ENCODE results near the gene AOC1. TPM values are rescaled to one million over a fixed set of nuclear protein-coding genes. Genes with fewer than 3 reads are reported as not detected.

AOC1 gene
- total and polyA plus RNA-seq, 2 experiments from 2014 or later = not detected

- Histone ChIP-seq H3K9ac (no peak overlapping the region), H3K27ac (no peak overlapping the region), H4K20me1 (ENCODE audit: insufficient read depth) (no peaks in the 10 kb centered on the region), H3F3A (ENCODE audit: insufficient read depth) (no peaks in the 10 kb centered on the region), H3K4me1 (ENCODE audit: insufficient read depth) (no peaks in the 10 kb centered on the region), H3K79me2 (ENCODE audit: insufficient read depth) (no peaks in the 10 kb centered on the region), H3K9me3 (ENCODE audit: low read depth) (no peaks in the 10 kb centered on the region), H3K4me3 (no peak overlapping the region), H3K36me3 (ENCODE audit: low read depth) (no peaks in the 10 kb centered on the region), H2AFZ (no peak overlapping the region), H3K9me2 (ENCODE audit: insufficient read depth) (no peaks in the 10 kb centered on the region), H3K4me2 (ENCODE audit: unreplicated experiment) (no peak overlapping the region), H3K27me3 (replicated peaks; ENCODE audit: insufficient read depth) (no peaks in the 10 kb centered on the region)
- WGBS, 2 experiments (ENCODE audit: low coverage in 1 of 2, low lambda C conversion rate in 2 of 2, missing lambda C conversion rate in 2 of 2) = 1 to 2% methylated on average over 2 of the region's 2 CpGs
- in situ Hi-C loops (cut with MboI) = loop anchor here (10.0 kb wide), 1 partner anchor 56 kb away; no protein-coding TSS in a partner anchor
- DNase-seq = no peak
- TF ChIP-seq EZH2phosphoT487 (IDR thresholded peaks at IDR 0.05; ENCODE audit: insufficient read depth, low read depth) (no peak), EZH2 (IDR thresholded peaks at IDR 0.05; ENCODE audit: insufficient read depth, poor library complexity, severe bottlenecking) (no peak)
Measured at GRCh38 chr7:150818971-150819370, 33.3 kb upstream of the AOC1 start.

GRCh38 chr7:150820148-150820547 lies 32.2 kb upstream of the AOC1 start:
- DNase-seq = no peak
- Histone ChIP-seq H3K4me3 (no peak overlapping the region), H3K9me3 (ENCODE audit: low read depth) (no peaks in the 10 kb centered on the region), H3K9ac (no peak overlapping the region), H4K20me1 (ENCODE audit: insufficient read depth) (no peaks in the 10 kb centered on the region), H3K36me3 (ENCODE audit: low read depth) (no peaks in the 10 kb centered on the region), H3K79me2 (ENCODE audit: insufficient read depth) (no peaks in the 10 kb centered on the region), H3K27ac (no peak overlapping the region), H2AFZ (no peak overlapping the region), H3K9me2 (ENCODE audit: insufficient read depth) (no peaks in the 10 kb centered on the region), H3F3A (ENCODE audit: insufficient read depth) (no peaks in the 10 kb centered on the region), H3K27me3 (replicated peaks; ENCODE audit: insufficient read depth) (no peaks in the 10 kb centered on the region), H3K4me2 (ENCODE audit: unreplicated experiment) (no peak overlapping the region), H3K4me1 (ENCODE audit: insufficient read depth) (no peaks in the 10 kb centered on the region)
- no peak for TF ChIP-seq EZH2phosphoT487 (IDR thresholded peaks at IDR 0.05; ENCODE audit: insufficient read depth, low read depth)
- TF ChIP-seq EZH2 (IDR thresholded peaks at IDR 0.05; ENCODE audit: insufficient read depth, poor library complexity, severe bottlenecking) = no peak
- WGBS, 2 experiments (ENCODE audit: low coverage in 1 of 2, low lambda C conversion rate in 2 of 2, missing lambda C conversion rate in 2 of 2) = 16 to 18% methylated on average over 5 of the region's 5 CpGs
- in situ Hi-C loops (cut with MboI) = no loop called here

GRCh38 chr7:150820578-150821198 lies 31.6 kb upstream of the AOC1 start:
- no peaks in the 10 kb centered on the region for H4K20me1 ChIP-seq (ENCODE audit: insufficient read depth)
- H3K4me2 ChIP-seq (ENCODE audit: unreplicated experiment) = no peak overlapping the region
- no peaks in the 10 kb centered on the region for H3K4me1 ChIP-seq (ENCODE audit: insufficient read depth)
- DNase-seq = no peak
- no peak overlapping the region for H3K4me3 ChIP-seq
- in situ Hi-C loops (cut with MboI) = no loop called here
- H3K27me3 ChIP-seq (replicated peaks; ENCODE audit: insufficient read depth) = no peaks in the 10 kb centered on the region
- no peak overlapping the region for H3K9ac ChIP-seq
- H3K27ac ChIP-seq = no peak overlapping the region
- no peaks in the 10 kb centered on the region for H3K79me2 ChIP-seq (ENCODE audit: insufficient read depth)
- 35 to 48% methylated on average over 7 of the region's 7 CpGs for WGBS, 2 experiments (ENCODE audit: low coverage in 1 of 2, low lambda C conversion rate in 2 of 2, missing lambda C conversion rate in 2 of 2)
- no peaks in the 10 kb centered on the region for H3K9me3 ChIP-seq (ENCODE audit: low read depth)
- no peaks in the 10 kb centered on the region for H3K9me2 ChIP-seq (ENCODE audit: insufficient read depth)
- H2AFZ ChIP-seq = no peak overlapping the region
- H3F3A ChIP-seq (ENCODE audit: insufficient read depth) = no peaks in the 10 kb centered on the region
- no peaks in the 10 kb centered on the region for H3K36me3 ChIP-seq (ENCODE audit: low read depth)
- TF ChIP-seq EZH2 (IDR thresholded peaks at IDR 0.05; ENCODE audit: insufficient read depth, poor library complexity, severe bottlenecking) (no peak), EZH2phosphoT487 (IDR thresholded peaks at IDR 0.05; ENCODE audit: insufficient read depth, low read depth) (no peak)

GRCh38 chr7:150823043-150823442 lies 29.3 kb upstream of the AOC1 start:
- Histone ChIP-seq H3F3A (ENCODE audit: insufficient read depth) (no peaks in the 10 kb centered on the region), H3K9me3 (ENCODE audit: low read depth) (no peaks in the 10 kb centered on the region), H4K20me1 (ENCODE audit: insufficient read depth) (no peaks in the 10 kb centered on the region), H2AFZ (no peak overlapping the region), H3K4me1 (ENCODE audit: insufficient read depth) (no peaks in the 10 kb centered on the region), H3K27ac (no peak overlapping the region), H3K9ac (no peak overlapping the region), H3K9me2 (ENCODE audit: insufficient read depth) (no peaks in the 10 kb centered on the region), H3K4me3 (no peak overlapping the region), H3K27me3 (replicated peaks; ENCODE audit: insufficient read depth) (no peaks in the 10 kb centered on the region), H3K79me2 (ENCODE audit: insufficient read depth) (no peaks in the 10 kb centered on the region), H3K4me2 (ENCODE audit: unreplicated experiment) (no peak overlapping the region), H3K36me3 (ENCODE audit: low read depth) (no peaks in the 10 kb centered on the region)
- in situ Hi-C loops (cut with MboI) = no loop called here
- no peak for TF ChIP-seq EZH2 (IDR thresholded peaks at IDR 0.05; ENCODE audit: insufficient read depth, poor library complexity, severe bottlenecking)
- no peak for DNase-seq
- 56 to 58% methylated on average over 8 of the region's 8 CpGs for WGBS, 2 experiments (ENCODE audit: low coverage in 1 of 2, low lambda C conversion rate in 2 of 2, missing lambda C conversion rate in 2 of 2)

Data from GM23248 (cell line).